Endometrial microvascular endothelial cells (primary cell): ENCODE results near the gene NEK1. TPM values are rescaled to one million over a fixed set of nuclear protein-coding genes. Genes with fewer than 3 reads are reported as not detected.

Experiments used
- in situ Hi-C: cut with HindIII; loops from 2 replicates; pipeline ENCODE4 v1.10.0; 2017; ENCODE audit warnings: low sequenced_read_pairs, low pct_unique_long_range_greater_than_20kb; ENCODE audit errors: inconsistent ontology term
- total RNA-seq: library from RNA; depleted of rRNA; stranded (reverse); fragments of >200 nt; gene quantifications from one replicate; pipeline ENCODE4 v1.2.3, GENCODE V29; 2015; ENCODE audit errors: inconsistent ontology term

Gene NEK1, protein sequence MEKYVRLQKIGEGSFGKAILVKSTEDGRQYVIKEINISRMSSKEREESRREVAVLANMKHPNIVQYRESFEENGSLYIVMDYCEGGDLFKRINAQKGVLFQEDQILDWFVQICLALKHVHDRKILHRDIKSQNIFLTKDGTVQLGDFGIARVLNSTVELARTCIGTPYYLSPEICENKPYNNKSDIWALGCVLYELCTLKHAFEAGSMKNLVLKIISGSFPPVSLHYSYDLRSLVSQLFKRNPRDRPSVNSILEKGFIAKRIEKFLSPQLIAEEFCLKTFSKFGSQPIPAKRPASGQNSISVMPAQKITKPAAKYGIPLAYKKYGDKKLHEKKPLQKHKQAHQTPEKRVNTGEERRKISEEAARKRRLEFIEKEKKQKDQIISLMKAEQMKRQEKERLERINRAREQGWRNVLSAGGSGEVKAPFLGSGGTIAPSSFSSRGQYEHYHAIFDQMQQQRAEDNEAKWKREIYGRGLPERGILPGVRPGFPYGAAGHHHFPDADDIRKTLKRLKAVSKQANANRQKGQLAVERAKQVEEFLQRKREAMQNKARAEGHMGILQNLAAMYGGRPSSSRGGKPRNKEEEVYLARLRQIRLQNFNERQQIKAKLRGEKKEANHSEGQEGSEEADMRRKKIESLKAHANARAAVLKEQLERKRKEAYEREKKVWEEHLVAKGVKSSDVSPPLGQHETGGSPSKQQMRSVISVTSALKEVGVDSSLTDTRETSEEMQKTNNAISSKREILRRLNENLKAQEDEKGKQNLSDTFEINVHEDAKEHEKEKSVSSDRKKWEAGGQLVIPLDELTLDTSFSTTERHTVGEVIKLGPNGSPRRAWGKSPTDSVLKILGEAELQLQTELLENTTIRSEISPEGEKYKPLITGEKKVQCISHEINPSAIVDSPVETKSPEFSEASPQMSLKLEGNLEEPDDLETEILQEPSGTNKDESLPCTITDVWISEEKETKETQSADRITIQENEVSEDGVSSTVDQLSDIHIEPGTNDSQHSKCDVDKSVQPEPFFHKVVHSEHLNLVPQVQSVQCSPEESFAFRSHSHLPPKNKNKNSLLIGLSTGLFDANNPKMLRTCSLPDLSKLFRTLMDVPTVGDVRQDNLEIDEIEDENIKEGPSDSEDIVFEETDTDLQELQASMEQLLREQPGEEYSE (N-terminal part only)
- 4.4 TPM for total RNA-seq

DNA sequence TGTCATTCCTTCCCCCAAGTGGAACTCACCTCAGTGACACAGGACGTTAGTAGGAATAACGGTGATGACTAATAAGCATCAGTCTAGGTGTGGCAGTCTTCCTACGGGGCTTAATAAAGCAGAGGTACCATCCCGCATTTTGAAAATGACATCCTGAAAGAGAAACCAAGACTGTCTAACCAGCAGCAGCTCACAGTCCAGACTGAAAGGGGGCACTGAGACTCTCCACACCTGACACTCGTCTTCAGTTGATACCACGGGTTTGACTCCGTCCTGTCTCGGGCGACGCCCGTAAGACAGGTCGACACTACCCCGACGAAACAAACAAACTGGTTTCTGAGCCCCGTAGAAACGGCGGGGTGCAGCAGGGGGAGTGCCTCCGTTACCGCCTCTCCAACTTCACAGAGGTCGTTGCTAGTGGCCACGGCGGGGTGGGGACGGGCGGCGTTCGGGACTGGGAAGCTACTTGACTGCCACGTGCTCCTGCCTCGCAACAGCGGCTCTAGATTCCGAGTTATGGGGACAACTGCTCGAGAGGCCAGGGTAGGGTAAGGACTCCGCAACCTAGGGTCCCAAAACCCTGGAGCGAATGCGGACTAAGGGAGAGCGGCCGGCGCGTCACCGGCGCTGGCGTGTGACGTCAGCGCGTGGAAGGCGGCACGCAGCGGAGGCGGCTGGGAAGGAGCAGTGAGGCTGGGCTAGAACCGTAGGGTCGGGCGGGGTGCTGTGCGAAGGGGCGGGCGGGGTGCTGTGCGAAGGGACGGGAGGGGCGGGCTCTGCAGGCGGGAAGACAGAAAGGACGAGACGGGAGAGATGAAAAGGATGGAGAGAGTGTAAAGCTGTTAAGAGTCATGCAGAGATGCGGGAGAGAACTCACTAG is at the start of gene NEK1:
TSS of gene NEK1 (minus strand) at position 593 of the 880 bp plus-strand sequence. CDS start 9,953 bp downstream, outside the sequence.
- in situ Hi-C loops: no loop called here

DNA sequence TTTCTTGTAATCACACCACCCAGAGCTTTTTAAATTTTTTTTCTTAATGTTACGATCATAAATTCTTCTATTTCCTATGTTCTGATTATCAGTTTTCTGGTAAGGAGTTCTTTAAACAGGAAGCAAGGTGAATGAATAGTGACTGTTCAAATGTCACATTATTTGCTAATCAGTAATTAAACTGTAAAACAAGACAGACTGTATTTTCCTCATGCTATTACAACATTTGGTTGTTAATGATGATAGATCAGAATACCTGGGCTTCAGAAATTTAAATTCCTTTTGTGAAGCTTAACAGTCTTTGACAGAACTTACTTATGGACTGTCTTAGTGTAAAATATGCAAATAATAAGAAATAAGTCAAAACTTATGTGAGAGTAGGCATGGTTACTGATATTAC is 49.4 kb upstream of the NEK1 start:
- in situ Hi-C loops: no loop called here

DNA sequence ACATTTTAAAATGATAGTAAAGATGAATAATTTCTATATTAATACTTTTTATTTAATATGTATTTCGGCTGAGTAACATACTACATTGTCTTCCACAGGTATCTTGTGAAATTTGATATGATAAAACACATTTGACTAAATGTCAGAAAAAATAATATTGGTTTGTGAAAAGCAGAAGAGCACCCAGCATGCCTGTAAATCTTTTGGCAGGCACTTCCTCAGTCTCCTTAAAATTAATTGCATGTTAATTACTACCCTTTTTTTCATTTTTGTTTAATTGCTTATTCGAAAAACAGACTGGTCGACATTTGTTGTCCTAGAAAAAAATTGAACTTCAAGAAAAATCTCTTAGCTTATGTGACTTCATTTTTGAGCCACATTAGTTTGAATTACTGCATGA is 48.5 kb upstream of the NEK1 start:
- in situ Hi-C loops: no loop called here

DNA sequence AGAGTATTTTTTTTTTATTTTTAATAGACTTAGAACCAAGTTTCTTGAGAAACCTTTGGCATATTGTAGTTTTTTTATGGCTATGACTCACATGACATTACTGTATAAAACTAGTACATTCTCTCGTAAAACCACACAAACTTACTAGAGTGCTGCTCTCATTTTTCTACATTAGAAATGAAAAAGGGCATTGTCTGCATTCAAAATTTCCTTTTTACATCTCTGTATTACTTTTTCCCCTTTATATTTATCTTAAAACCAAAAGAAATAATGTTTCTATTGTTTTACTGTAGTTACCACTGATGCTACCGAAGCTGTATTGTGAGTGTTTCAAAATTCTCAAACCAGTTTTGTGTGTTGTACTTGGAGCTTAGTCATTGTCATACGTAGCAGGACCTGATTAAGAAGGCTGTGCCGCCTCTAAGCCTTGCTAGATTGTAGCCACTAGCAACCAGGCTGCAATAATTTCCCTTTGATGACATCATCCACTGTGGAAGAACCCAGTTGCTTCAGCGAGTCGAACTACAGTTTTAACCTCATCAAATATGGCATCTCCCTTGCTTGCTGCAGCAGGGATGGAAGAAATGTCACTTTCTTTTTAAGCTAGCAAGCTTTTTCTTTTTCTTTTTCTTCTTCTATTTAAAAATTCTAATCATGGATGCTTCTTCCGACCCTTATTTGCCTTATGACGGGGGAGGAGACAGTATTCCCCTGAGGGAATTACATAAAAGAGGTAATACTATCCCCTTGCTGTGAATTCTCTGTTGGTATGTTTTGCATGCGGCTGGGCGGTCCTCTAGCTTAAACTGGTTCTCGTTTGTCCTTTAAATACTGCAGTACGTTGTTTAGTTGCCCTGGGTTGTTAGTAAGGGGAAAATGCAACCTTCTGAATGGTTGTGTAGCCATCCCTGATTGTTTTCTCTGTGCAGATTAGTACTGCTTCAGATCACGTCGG is 47.6 kb upstream of the NEK1 start:
- in situ Hi-C loops: no loop called here

DNA sequence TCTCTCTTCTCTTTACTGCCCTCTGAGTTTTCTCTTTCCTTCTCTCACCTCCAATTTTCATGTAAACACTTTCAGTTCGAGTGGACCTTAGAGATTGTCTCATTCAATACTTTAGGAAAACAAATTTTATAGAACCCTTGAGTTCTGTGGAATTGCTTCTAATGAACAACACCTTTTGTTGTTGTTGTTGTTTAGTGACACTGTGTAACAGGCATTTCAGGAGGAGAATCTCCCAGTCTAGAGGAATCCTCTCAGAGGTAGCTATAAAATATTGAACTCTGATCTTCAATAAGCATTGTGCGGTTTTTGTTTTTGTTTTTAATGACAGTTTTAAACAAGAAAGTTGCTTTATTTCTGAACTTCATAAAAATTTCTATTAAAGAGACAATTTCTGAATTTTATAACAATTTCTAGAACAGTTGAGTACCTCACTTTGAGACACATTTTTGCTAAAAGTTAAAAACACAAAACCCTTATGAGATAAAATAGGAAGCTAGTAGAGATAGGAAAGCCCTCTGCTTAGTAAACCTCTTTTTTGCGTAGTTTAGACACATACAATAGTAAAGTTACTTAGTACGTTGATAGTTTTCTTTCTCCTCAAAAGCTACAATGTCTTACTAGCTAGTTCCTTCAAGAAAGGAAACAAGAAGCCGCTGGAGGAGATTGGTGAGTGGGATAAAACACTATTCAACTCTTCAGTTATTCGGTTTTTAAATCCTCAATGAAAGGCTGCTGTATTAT is 46.8 kb upstream of the NEK1 start:
- in situ Hi-C loops: no loop called here

DNA sequence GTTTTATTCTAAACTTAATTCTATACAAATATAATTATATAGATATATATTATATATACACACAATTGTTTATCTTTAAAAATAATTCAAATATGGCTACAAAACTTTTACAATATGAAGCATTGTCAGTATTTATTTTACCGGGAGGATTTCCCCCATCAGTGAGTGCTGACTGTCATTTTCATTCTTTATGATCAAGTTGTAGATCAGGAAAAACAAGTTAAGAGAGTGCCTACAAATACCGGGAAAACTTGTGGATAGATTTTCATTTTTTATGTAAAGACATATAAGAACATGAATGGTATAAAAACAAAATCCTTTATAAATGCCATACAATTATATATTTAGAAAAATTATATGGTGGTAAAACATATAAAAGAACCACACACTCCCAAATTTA is 45.8 kb upstream of the NEK1 start:
- in situ Hi-C loops: no loop called here

DNA sequence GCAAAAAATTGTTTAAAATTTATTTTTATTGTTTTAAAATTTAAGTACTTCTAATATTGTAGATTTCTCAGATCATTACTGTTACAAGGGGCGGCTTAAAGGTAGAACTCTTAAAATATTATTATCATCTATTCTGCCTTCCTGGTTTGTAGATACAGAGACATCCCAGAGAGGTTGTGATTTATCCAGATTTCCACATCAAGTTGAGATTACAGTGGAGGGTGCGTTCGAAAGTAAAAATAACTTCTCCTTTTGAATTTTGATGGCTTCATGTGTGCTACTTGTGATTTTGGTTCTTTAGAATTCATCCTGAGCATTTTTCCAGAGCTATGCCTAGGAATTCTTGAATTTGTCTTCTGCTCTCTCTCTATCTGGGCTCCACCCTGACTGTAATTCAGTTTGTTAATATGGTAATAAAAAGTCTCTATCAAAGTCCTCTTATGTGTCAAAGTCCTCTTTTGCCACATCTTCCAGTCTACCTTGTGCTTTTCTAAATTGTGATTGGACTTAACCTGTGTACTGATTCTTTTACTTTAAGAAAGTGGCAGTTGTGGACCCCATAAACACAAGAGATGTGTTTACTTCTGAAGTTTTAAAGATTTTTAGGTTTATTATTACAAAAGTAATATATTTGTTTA is 45.2 kb upstream of the NEK1 start:
- in situ Hi-C loops: no loop called here

DNA sequence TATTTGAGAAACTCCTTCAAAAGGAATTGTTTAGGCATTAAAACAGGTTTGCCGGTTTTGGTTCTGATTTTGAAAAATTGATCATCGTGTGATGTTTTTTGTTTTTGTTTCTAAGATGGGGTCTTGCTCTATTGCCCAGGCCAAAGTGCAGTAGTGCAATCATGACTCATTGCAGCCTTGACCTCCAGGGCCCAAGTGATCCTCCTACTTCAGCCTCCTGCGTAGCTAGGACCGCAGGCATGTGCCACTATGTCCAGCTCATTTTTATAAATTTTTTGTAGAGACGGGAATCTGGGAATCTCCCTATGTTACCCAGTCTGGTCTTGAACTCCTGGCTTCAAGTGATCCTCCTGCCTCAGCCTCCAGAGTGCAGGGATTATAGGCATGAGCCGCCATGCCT is 43.0 kb upstream of the NEK1 start:
- in situ Hi-C loops: no loop called here

DNA sequence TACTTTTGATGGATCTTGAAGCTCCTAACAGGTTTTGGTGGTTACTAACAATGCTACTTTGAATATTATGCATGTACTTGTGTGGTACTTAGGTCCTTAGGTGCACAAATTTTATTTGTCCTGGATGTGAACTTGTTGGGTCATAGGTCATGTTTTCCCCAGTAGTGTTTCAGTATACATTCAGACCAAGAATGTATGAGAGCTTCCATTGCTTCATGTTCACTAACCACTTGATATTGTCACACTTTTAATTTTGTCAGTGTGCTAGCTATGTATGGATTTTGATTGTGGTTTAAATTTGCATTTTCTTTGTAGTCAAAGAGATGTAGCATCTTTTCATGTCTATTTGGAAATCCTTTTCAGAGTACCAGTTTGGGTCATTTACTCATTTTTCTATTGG is 40.2 kb upstream of the NEK1 start:
- in situ Hi-C loops: no loop called here

DNA sequence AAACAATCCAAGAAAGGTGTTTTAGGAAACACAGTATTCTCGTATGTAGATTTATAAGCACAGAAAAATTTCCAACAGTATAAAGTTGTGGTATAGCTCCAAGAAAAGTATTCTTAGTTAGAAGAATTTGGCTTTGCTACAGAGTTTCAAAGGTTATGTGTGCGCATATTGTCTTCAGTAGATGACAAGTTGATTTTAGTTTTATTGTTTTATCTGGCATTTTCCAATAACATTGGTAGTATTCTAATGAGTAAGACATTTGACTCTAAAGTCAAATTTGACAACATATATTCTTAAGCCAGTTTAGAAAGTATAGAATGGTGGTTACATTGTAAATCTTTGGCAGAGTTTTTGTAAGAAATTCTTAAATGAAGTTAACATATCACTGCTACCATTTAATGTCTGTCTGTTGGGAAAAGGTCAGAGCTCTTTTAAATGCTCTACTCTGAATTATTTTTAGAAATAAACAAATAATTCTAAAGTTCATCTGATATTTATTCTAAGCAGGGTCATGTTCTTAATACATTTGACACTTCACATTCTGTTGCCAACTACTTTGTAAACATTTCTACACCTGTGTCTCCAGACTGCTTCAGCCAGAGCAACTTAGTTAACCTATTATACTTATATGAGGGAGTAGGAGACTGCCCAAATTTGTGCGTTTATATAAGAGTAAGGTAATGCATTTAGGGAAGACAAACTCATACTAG is 38.0 kb upstream of the NEK1 start:
- in situ Hi-C loops: no loop called here

DNA sequence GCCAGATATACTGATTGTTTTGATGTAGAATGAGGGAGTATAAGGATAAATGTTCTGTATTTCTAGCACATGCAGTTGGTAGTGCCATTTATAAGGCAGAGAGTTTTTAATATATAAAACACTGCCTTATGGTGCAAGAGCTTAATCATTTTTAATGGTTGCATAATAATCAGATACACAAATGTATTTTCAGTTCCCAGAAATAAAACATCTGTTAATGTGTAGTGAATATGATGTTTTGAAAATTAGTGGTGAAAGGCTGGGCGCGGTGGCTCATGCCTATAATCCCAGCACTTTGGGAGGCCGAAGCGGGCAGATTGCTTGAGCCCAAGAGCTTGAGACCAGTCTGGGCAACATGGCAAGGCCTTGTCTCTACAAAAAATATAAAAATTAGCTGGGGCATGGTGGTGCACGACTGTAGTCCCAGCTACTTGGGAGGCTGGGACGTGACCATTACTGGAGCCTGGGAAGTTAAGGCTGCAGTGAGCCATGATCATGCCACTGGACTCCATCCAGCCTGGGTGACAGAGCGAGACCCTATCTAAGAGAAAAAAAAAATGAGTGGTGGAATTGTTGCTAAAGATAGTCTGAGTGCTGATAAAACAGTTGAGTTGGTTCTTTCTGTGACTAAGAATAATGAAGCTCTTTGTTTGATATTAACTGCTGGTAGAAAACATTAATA is 37.3 kb upstream of the NEK1 start:
- in situ Hi-C loops: no loop called here

DNA sequence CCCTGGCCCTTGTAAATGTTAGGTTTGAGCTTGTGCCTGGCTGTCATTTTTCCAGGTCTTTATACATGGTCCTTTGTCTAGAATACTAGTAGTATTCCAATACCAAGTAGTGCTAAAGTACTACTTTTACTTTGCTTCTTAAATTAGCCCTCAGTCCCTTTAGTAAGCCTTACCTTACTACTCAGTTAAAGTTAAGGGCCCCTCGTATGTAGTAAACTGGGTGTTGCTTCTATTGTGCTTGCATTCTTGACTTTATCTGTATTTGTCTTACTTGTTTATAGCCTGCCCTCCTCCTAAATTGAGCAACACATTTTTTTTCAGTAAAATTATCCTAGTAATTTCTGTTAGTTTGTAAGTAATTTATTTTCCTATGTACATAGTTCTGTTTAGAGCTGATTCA is 33.2 kb upstream of the NEK1 start:
- in situ Hi-C loops: no loop called here

DNA sequence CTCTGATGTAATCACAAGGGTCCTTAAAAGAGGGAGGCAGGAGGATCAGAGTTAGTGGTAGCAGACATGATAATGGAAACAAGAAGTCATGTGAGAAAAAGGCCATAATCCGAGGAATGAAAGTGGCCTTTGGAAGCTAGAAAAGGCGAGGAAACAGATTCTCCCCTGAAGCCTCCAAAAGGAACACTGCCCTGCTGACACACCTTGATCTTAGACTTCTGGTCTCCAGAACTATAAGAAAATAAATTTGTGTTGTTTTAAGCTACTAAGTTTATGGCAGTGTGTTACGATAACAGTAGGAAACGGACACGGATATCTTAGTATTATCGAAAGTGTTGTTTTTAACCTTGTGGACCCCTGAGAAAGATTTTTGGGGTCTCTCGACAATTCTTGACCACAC is 32.4 kb upstream of the NEK1 start:
- in situ Hi-C loops: no loop called here

DNA sequence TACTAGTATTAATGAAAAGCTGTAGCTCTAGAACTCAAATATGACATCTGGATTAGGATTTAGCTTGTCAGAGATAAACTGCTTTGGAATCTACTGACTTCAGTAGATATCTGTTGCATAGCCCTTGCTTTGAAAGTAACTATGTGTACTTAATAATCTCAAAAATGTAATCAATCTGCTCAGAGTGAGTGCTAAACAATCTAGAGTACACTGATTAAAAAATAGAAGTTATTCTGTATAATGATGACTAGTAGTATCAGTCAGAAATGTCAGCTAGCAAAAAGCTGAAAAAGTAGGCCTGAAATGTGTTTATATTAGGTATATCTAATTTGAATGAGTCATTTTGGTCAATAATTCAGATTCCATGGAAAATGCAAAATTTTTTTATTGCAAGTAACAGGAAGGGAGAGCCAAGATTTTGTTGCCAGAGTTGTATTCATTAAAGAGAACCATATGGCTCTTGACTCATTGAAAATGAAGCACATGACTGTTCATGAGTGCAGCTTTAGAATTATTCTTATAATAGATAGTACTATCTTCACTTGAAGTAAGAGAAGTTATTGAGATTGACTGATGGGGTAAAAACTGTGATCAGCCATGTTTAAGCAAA is 28.0 kb upstream of the NEK1 start:
- in situ Hi-C loops: no loop called here

DNA sequence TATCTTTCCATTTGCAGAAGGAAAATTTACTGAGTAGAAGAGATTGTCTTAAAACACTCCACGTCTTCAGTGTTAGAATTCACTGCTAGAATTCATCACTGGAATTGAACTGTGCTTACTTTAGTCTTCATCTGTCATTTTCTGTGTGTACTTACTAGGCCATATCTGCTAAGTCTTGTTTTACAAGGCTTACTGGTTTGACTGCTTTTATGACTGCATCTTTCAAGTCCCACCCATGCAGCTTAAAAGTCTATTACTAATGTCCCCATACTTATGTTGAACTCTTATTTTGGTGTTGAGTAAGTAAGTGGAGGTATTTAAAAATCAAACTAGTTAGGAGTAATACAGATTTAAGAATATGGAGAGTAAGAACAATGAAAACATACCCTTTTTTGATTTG is 22.6 kb upstream of the NEK1 start:
- in situ Hi-C loops: no loop called here
